ENCODE measurements around the gene ARHGAP15. TPM values are rescaled to one million over a fixed set of nuclear protein-coding genes. Genes with fewer than 3 reads are reported as not detected.

ARHGAP15 gene
- total RNA-seq, 1 experiment from 2014 or later = not detected

- Histone ChIP-seq H3K4me2 (no peak overlapping the region), H3F3A (ENCODE audit: insufficient read depth, low read depth) (no peaks in the 10 kb centered on the region), H3K4me3 (no peak overlapping the region), H3K9me3 (ENCODE audit: insufficient read depth, low read depth) (no peaks in the 10 kb centered on the region), H2AFZ (no peak overlapping the region), H3K9me2 (ENCODE audit: insufficient read depth) (no peaks in the 10 kb centered on the region), H3K27me3 (ENCODE audit: insufficient read depth, low read depth) (no peaks in the 10 kb centered on the region), H3K27ac (no peak overlapping the region), H3K36me3 (ENCODE audit: low read depth) (no peaks in the 10 kb centered on the region), H3K4me1 (replicated peaks; ENCODE audit: insufficient read depth) (no peaks in the 10 kb centered on the region), H4K20me1 (ENCODE audit: insufficient read depth) (no peaks in the 10 kb centered on the region), H3K79me2 (ENCODE audit: low read depth) (no peaks in the 10 kb centered on the region)
- POLR2A ChIA-PET (ENCODE audit: unreplicated experiment) = no interaction called here
- CTCF ChIA-PET = no interaction called here
- intact Hi-C loops (cut with micrococcal nuclease; ENCODE audit: unreplicated experiment) = no loop called here
- BruUV-seq (replicated peaks) = no TSS peak
- DNase-seq = no peak
- TF ChIP-seq CTCF (conservative IDR thresholded peaks at IDR 0.05) (no peak), EZH2 (IDR thresholded peaks at IDR 0.05; ENCODE audit: low read depth) (no peak)
Measured at GRCh38 chr2:143219266-143219665, 90.0 kb downstream of the ARHGAP15 start.

- Histone ChIP-seq H4K20me1 (ENCODE audit: insufficient read depth) (no peaks in the 10 kb centered on the region), H2AFZ (no peak overlapping the region), H3K36me3 (ENCODE audit: low read depth) (no peaks in the 10 kb centered on the region), H3K27me3 (ENCODE audit: insufficient read depth, low read depth) (no peaks in the 10 kb centered on the region), H3K4me3 (no peak overlapping the region), H3K9me3 (ENCODE audit: insufficient read depth, low read depth) (no peaks in the 10 kb centered on the region), H3K9me2 (ENCODE audit: insufficient read depth) (no peaks in the 10 kb centered on the region), H3F3A (ENCODE audit: insufficient read depth, low read depth) (no peaks in the 10 kb centered on the region), H3K27ac (no peak overlapping the region), H3K4me2 (no peak overlapping the region), H3K79me2 (ENCODE audit: low read depth) (no peaks in the 10 kb centered on the region), H3K4me1 (replicated peaks; ENCODE audit: insufficient read depth) (no peaks in the 10 kb centered on the region)
- ChIA-PET POLR2A (ENCODE audit: unreplicated experiment) (no interaction called here), CTCF (no interaction called here)
- TF ChIP-seq EZH2 (IDR thresholded peaks at IDR 0.05; ENCODE audit: low read depth) = no peak
- no peak for TF ChIP-seq CTCF (conservative IDR thresholded peaks at IDR 0.05)
- BruUV-seq (replicated peaks) = no TSS peak
- no peak for DNase-seq
- intact Hi-C loops (cut with micrococcal nuclease; ENCODE audit: unreplicated experiment) = no loop called here
Measured at GRCh38 chr2:143223556-143223955, 94.3 kb downstream of the ARHGAP15 start.

GRCh38 chr2:143225931-143226330, 96.7 kb downstream of the ARHGAP15 start:
- Histone ChIP-seq H2AFZ (no peak overlapping the region), H3K27me3 (ENCODE audit: insufficient read depth, low read depth) (no peaks in the 10 kb centered on the region), H3K4me2 (no peak overlapping the region), H3K36me3 (ENCODE audit: low read depth) (no peaks in the 10 kb centered on the region), H3K4me1 (replicated peaks; ENCODE audit: insufficient read depth) (no peaks in the 10 kb centered on the region), H3K27ac (no peak overlapping the region), H3K4me3 (no peak overlapping the region), H3K79me2 (ENCODE audit: low read depth) (no peaks in the 10 kb centered on the region), H3F3A (ENCODE audit: insufficient read depth, low read depth) (no peaks in the 10 kb centered on the region), H3K9me3 (ENCODE audit: insufficient read depth, low read depth) (no peaks in the 10 kb centered on the region), H3K9me2 (ENCODE audit: insufficient read depth) (no peaks in the 10 kb centered on the region), H4K20me1 (ENCODE audit: insufficient read depth) (no peaks in the 10 kb centered on the region)
- CTCF ChIA-PET = no interaction called here
- no TSS peak for BruUV-seq (replicated peaks)
- TF ChIP-seq CTCF (conservative IDR thresholded peaks at IDR 0.05) = no peak
- TF ChIP-seq EZH2 (IDR thresholded peaks at IDR 0.05; ENCODE audit: low read depth) = no peak
- intact Hi-C loops (cut with micrococcal nuclease; ENCODE audit: unreplicated experiment) = no loop called here
- no peak for DNase-seq
- POLR2A ChIA-PET (ENCODE audit: unreplicated experiment) = no interaction called here
